Body of pancreas (tissue), 4 donors: ENCODE measurements around the gene C9orf72.

Experiments
- CTCF ChIP-seq, 7 experiments: fragments of 450-650 bp in 4 of 7; fragments of 200-600 bp in 3 of 7; sonication (generic) in 3 of 7; IDR thresholded peaks; one replicate each; pipeline ENCODE4 v1.5.1; 2016 to 2019; ENCODE audit warnings: antibody characterized with exemption in 7 of 7
- POLR2A ChIP-seq, 3 donors: fragments of 450-650 bp; IDR thresholded peaks; one replicate each; pipeline ENCODE4 v1.6.1; 2016; ENCODE audit warnings: antibody characterized with exemption in 3 of 3, mild to moderate bottlenecking in 2 of 3

GRCh38 chr9:27600256-27600655 is 27.0 kb upstream of the C9orf72 start:
- TF ChIP-seq CTCF (IDR thresholded peaks at IDR 0.05), result no peak
- TF ChIP-seq POLR2A (IDR thresholded peaks at IDR 0.05), result no peak
